Measurements from ENCODE around the gene RBM45.

RBM45 gene

DNA sequence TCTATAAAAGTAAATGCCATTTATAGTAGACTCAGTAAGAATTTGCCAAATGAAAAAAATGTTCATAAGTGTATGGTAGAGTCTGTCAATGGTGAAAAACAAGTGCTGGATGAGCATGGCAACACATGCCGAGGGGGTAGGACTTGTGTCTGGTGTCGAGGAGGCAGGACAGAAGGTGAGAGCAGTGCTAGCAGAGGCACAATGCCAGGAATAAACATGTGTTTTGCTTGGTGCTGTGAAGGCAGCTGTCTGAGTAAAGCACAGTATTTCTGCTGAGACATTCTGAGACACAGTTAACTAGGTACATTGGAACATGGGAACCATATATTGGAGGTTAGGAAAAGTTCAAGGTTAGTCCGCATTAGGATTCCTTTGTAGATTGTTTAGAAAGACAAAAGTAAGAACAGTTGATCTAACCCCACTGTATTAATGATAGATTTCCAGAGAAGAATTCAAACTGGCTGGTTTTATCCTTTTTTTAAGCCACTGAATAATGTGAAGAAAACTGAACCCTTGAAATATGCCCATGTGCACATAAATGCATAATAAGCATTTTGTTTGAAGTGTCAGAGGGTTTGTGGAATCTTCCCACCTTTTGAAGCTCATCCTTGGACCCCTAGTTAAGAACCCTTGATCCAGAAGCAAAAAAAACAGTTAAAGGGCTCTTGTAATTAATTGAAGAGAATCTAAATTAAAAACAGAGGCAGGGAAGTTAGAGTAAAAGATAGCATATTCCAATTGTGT lies 7.1 kb downstream of the RBM45 start:
- no peak for TF ChIP-seq GATA2 (IDR thresholded peaks at IDR 0.05; ENCODE audit: low read depth, low read length)
- TF ChIP-seq GATA3 (IDR thresholded peaks at IDR 0.05; ENCODE audit: low read depth, low read length): no peak

DNA sequence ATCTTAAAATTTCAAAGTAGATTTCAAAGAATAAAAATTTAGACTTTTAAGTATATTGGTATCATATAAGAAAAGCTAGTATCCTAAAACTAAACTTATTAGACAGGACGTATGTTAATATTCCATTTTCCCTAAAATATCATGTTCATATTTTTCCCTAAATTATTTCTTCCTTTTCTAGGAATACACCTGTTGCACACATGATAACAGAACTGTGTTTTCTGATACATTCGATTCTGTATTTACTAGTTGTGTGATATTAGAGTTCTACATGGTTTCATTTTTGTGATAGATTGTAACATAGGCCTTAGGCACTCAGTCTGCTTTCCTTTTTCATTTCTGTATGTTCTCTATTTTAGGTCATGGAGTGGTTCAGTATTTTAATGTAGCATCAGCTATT lies 10.9 kb downstream of the RBM45 start:
- TF ChIP-seq GATA2 (IDR thresholded peaks at IDR 0.05; ENCODE audit: low read depth, low read length) (no peak), GATA3 (IDR thresholded peaks at IDR 0.05; ENCODE audit: low read depth, low read length) (no peak)

- TF ChIP-seq GATA2 (IDR thresholded peaks at IDR 0.05; ENCODE audit: low read depth, low read length) (no peak), GATA3 (IDR thresholded peaks at IDR 0.05; ENCODE audit: low read depth, low read length) (no peak)
Observed at GRCh38 chr2:178125125-178125524, 12.9 kb downstream of the RBM45 start.

DNA sequence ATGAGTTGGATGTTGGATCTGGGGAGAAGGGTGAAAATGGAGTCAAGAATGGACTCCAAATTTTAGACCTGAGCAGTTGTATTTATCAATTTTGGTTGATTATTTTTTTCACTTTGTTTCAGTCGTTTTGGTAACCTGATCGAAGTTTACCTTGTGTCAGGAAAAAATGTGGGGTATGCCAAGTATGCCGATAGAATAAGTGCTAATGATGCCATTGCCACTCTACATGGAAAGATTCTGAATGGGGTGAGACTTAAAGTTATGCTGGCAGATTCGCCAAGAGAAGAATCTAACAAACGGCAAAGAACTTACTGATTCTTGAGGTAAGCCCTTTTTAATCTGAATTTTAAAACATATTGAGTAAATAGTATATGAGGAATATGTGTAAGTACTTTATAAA lies 13.6 kb downstream of the RBM45 start:
- TF ChIP-seq GATA2 (IDR thresholded peaks at IDR 0.05; ENCODE audit: low read depth, low read length) (no peak), GATA3 (IDR thresholded peaks at IDR 0.05; ENCODE audit: low read depth, low read length) (no peak)

DNA sequence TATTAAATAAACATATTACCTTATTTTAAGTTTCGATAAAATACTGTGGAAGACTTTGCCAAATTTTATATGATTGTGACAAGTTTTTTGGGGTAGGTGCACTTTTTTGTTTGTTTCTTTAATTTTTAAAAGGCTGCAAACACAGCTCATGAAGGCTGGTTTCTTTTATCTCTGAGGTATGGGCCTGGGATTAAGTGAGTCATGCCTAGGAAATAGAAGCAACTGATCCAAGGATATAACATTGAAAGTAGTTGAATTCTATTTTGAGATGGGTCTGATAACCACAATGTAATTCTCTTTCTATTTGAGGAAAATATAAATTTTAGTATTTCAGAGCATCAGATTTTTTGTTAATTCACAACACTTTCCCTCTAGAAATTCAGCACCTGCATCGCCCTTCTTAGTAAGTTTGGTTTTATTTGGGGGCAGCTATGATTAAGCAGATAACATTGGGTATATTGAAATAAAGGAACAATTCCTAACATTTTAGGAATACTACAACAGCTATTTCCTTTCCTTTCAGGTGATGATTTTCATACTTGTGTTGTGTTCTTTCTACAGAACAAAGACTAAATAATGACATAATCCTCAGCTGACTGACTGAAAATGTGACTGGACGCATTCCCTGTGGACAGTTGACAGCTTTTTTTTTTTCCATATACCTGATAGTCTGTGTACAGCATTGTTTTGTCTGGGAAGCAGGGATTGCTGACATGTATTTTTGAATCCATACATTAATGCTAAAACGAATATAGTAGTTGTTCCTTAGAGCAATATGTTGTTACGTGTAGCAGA lies 16.8 kb downstream of the RBM45 start:
- TF ChIP-seq GATA2 (IDR thresholded peaks at IDR 0.05; ENCODE audit: low read depth, low read length) (no peak), GATA3 (IDR thresholded peaks at IDR 0.05; ENCODE audit: low read depth, low read length) (no peak)

GRCh38 chr2:178136321-178137025 lies 24.2 kb downstream of the RBM45 start:
- TF ChIP-seq GATA2 (IDR thresholded peaks at IDR 0.05; ENCODE audit: low read depth, low read length) (no peak), GATA3 (IDR thresholded peaks at IDR 0.05; ENCODE audit: low read depth, low read length) (no peak)

DNA sequence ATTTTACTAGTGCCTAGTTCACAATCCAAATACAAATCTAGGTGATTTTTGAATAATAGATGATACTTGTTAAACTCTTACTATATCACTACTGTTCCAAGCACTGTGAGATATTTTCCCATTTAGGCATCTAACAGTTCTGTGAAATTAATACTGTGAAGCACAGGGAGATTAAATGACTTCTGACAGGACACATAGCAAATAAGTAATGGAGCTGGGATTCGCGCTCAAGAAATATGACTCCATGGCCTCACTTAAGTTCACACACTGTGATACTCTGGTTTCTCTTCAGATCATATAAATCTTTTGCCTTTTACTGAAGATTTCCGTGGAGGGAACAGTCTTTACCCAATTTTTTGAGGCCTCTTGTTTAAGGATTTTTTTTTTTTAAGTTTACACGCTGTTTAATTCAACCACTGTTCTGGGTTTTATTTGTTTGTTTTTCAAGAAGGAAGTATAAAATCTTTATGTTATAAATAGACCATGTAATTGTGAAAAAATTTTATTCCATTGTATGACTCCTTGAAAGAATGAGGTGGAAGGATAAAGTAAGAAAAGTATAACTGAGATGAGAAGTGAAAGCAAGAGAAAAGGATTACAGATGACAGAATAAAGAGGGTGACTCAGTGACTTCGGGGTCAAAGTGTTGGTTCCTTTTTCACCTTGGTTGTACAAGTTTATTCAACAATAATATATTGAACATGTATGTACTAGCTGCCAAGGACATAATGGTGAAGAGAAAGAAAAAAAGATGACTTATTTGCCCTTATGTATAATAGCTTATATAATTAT lies 30.2 kb downstream of the RBM45 start:
- TF ChIP-seq GATA3 (IDR thresholded peaks at IDR 0.05; ENCODE audit: low read depth, low read length): no peak
- TF ChIP-seq GATA2 (IDR thresholded peaks at IDR 0.05; ENCODE audit: low read depth, low read length): no peak

DNA sequence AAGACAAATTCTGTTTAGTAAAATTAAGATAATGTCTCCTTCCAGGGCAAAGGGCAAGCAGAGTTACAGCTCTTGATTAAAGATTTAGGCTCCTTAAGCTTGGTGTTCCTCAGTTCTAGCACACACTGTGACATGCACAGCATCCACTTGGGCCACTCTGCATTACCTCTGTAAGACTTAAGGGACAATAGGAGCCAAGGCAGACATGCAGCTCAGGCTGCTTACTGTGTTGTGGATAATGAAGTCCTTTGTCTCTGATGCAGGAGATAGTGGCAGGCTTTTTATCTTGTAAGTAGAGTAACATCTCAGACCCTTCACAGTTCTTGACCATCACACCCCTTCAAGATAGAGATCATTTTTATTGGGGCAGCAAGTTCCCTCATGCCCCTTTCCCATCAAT lies 31.2 kb downstream of the RBM45 start:
- no peak for TF ChIP-seq GATA3 (IDR thresholded peaks at IDR 0.05; ENCODE audit: low read depth, low read length)
- no peak for TF ChIP-seq GATA2 (IDR thresholded peaks at IDR 0.05; ENCODE audit: low read depth, low read length)

GRCh38 chr2:178152033-178152432 lies 39.8 kb downstream of the RBM45 start:
- no peak for TF ChIP-seq GATA2 (IDR thresholded peaks at IDR 0.05; ENCODE audit: low read depth, low read length)
- no peak for TF ChIP-seq GATA3 (IDR thresholded peaks at IDR 0.05; ENCODE audit: low read depth, low read length)

GRCh38 chr2:178152542-178152941 lies 40.3 kb downstream of the RBM45 start:
- no peak for TF ChIP-seq GATA2 (IDR thresholded peaks at IDR 0.05; ENCODE audit: low read depth, low read length)
- no peak for TF ChIP-seq GATA3 (IDR thresholded peaks at IDR 0.05; ENCODE audit: low read depth, low read length)

- TF ChIP-seq GATA2 (IDR thresholded peaks at IDR 0.05; ENCODE audit: low read depth, low read length) (no peak), GATA3 (IDR thresholded peaks at IDR 0.05; ENCODE audit: low read depth, low read length) (no peak)
Observed at GRCh38 chr2:178152977-178153376, 40.7 kb downstream of the RBM45 start.

GRCh38 chr2:178155524-178155923 lies 43.3 kb downstream of the RBM45 start:
- no peak for TF ChIP-seq GATA3 (IDR thresholded peaks at IDR 0.05; ENCODE audit: low read depth, low read length)
- TF ChIP-seq GATA2 (IDR thresholded peaks at IDR 0.05; ENCODE audit: low read depth, low read length): no peak

DNA sequence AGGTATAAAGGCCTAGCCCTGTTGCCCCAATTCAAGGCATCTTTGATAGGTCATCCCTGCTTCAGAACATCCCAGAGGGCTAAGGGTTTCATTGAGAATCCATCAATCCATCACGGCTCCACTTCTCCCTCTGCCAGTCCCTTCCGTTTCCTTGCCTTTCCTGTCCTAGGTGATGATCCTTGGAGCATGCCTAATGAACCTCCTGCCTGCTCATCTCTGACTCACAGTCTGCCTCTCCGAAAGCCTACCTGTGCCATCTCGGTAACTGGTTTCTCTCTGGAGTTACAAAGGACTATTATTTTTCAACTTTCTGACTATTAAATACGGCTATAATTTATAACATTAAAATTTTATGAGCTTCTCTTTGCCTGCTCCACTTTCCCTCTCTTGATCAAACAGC lies 45.3 kb downstream of the RBM45 start:
- TF ChIP-seq GATA3 (IDR thresholded peaks at IDR 0.05; ENCODE audit: low read depth, low read length) (no peak), GATA2 (IDR thresholded peaks at IDR 0.05; ENCODE audit: low read depth, low read length) (no peak)

DNA sequence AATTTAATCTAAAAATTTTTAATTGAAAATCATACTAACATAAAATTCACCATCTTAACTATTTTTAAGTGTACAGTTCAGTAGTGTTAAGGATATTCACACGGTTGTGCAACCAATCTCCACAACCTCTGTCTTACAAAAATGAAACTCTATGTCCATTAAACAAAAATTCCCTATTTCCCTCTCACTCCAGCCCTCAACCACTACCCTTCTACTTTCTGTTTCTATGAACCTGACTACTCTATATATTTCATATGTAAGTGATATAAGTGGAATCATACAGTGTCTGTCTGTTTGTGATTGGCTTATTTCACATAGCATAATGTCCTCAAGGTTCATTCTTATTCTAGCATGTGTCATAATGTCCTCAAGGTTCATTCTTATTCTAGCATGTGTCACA lies 47.7 kb downstream of the RBM45 start:
- TF ChIP-seq GATA2 (IDR thresholded peaks at IDR 0.05; ENCODE audit: low read depth, low read length) (no peak), GATA3 (IDR thresholded peaks at IDR 0.05; ENCODE audit: low read depth, low read length) (no peak)
